Body of pancreas (tissue), 4 donors: Measurements from ENCODE around the gene PGAP2. TPM values are rescaled to one million over a fixed set of nuclear protein-coding genes. Genes with fewer than 3 reads are reported as not detected.

Source experiments
- ATAC-seq: fragments of 150-250 bp; one replicate; pipeline ENCODE4 v1.9.1; 2016
- DNase-seq, 4 donors: peaks; one replicate each; pipeline ENCODE4 v3.0.0-alpha.2; 2019
- H3K27ac ChIP-seq, 4 donors: fragments of 200-600 bp; sonication (generic); 1 replicate in 3 of 4; 2 replicates in 1 of 4; pipeline versions ENCODE4 v1.5.1 to v1.6.1; 2016 to 2019; ENCODE audit warnings: mild to moderate bottlenecking in 1 of 4, mixed read lengths in 1 of 4, moderate library complexity in 1 of 4
- H3K27me3 ChIP-seq, 2 donors: fragments of 200-600 bp; sonication (generic); one replicate each; pipeline ENCODE4 v1.6.0; 2016; ENCODE audit warnings: mild to moderate bottlenecking in 1 of 2
- H3K36me3 ChIP-seq, 2 donors: fragments of 200-600 bp; sonication (generic); replicated peaks in 1 of 2; 2 replicates each; pipeline ENCODE4 v1.5.1; 2016; ENCODE audit warnings: low read depth in 2 of 2; ENCODE audit not compliant: insufficient read depth in 1 of 2
- H3K4me1 ChIP-seq: fragments of 200-600 bp; sonication (generic); one replicate; pipeline ENCODE4 v1.6.0; 2016
- H3K4me3 ChIP-seq, 2 donors: fragments of 200-600 bp; sonication (generic); 1 replicate in 1 of 2; 2 replicates in 1 of 2; pipeline ENCODE4 v1.5.1; 2016 to 2019
- H3K9me3 ChIP-seq, 3 donors: fragments of 200-600 bp; sonication (generic); 1 replicate in 2 of 3; 2 replicates in 1 of 3; pipeline ENCODE4 v1.5.1; 2016
- CTCF ChIP-seq, 7 experiments: fragments of 450-650 bp in 4 of 7; fragments of 200-600 bp in 3 of 7; sonication (generic) in 3 of 7; IDR thresholded peaks; one replicate each; pipeline ENCODE4 v1.5.1; 2016 to 2019; ENCODE audit warnings: antibody characterized with exemption in 7 of 7
- POLR2A ChIP-seq, 3 donors: fragments of 450-650 bp; IDR thresholded peaks; one replicate each; pipeline ENCODE4 v1.6.1; 2016; ENCODE audit warnings: antibody characterized with exemption in 3 of 3, mild to moderate bottlenecking in 2 of 3
- WGBS, 2 donors: methylation state at CpG; one replicate each; pipeline ENCODE4 v1.1.5; 2017; 5-methylcytosine and 5-hydroxymethylcytosine counted together
- intact Hi-C: fragments of 100-400 bp; cut with DNase I; formaldehyde crosslinking; loops from one replicate; pipeline ENCODE4 v1.15.1; 2023
- total RNA-seq, 2 donors: library from RNA; depleted of rRNA; stranded (reverse); fragments of >200 nt; gene quantifications; one replicate each; pipeline ENCODE4 v1.1.0, GENCODE V29; 2016

PGAP2 gene
- total RNA-seq, 2 donors from 2014 or later: 21.5 to 24.1 TPM

- Histone ChIP-seq H3K27ac (peak within 1 kb of the TSS; percentile 86 to 96 (median 90)), H3K36me3 (no peaks in the 10 kb centered on the region), H3K4me3 (peak within 1 kb of the TSS; percentile 65 to 96), H3K27me3 (no peaks in the 10 kb centered on the region), H3K9me3 (no peaks in the 10 kb centered on the region), H3K4me1 (peaks cover 35% of the 10 kb centered on the region)
- ATAC-seq (peak; percentile 86), DNase-seq (peak; percentile 73 to 84 (median 77))
- WGBS, 2 donors: 0% methylated on average over 4 to 37 of the region's 42 CpGs
- peak in 1 of 3 donors; percentile 39 for TF ChIP-seq POLR2A (IDR thresholded peaks at IDR 0.05)
- TF ChIP-seq CTCF (IDR thresholded peaks at IDR 0.05): no peak
- intact Hi-C loops: no loop called here
Measured at GRCh38 chr11:3840870-3841425, 32.6 kb downstream of the PGAP2 start, which contains the start of gene RHOG. Gene RHOG (minus strand): TSS chr11:3840959. CDS start chr11:3828138, 12,821 bp downstream.

- no peaks in the 10 kb centered on the region for H3K36me3 ChIP-seq
- 22 to 43% methylated on average over 23 to 43 of the region's 44 CpGs for WGBS, 2 donors
- no peaks in the 10 kb centered on the region for H3K27me3 ChIP-seq
- TF ChIP-seq POLR2A (IDR thresholded peaks at IDR 0.05) (peak; percentile 41 to 74 (median 71)), CTCF (IDR thresholded peaks at IDR 0.05) (peak; percentile 48 to 84 (median 67))
- H3K4me1 ChIP-seq: peaks cover 35% of the 10 kb centered on the region
- ATAC-seq: peak; percentile 77
- intact Hi-C loops: no loop called here
- H3K27ac ChIP-seq: peak overlapping the region; percentile 86 to 96 (median 90)
- H3K9me3 ChIP-seq: no peaks in the 10 kb centered on the region
- DNase-seq: peak; percentile 82 to 88 (median 84)
- H3K4me3 ChIP-seq: peak overlapping the region; percentile 65 to 96
Measured at GRCh38 chr11:3841426-3842350, 33.3 kb downstream of the PGAP2 start.

- H3K9me3 ChIP-seq: no peaks in the 10 kb centered on the region
- intact Hi-C loops: no loop called here
- H3K27me3 ChIP-seq: no peaks in the 10 kb centered on the region
- no peak overlapping the region for H3K27ac ChIP-seq
- H3K4me3 ChIP-seq: no peak overlapping the region
- ATAC-seq (no peak), DNase-seq (no peak)
- H3K36me3 ChIP-seq: no peaks in the 10 kb centered on the region
- 69 to 84% methylated on average over 3 of the region's 3 CpGs for WGBS, 2 donors
- peaks cover 25% of the 10 kb centered on the region for H3K4me1 ChIP-seq
- TF ChIP-seq POLR2A (IDR thresholded peaks at IDR 0.05) (no peak), CTCF (IDR thresholded peaks at IDR 0.05) (no peak)
Measured at GRCh38 chr11:3843326-3843725, 35.0 kb downstream of the PGAP2 start.

- TF ChIP-seq CTCF (IDR thresholded peaks at IDR 0.05) (no peak), POLR2A (IDR thresholded peaks at IDR 0.05) (no peak)
- no peak overlapping the region for H3K4me3 ChIP-seq
- H3K27me3 ChIP-seq: no peaks in the 10 kb centered on the region
- ATAC-seq (no peak), DNase-seq (no peak)
- no peaks in the 10 kb centered on the region for H3K9me3 ChIP-seq
- WGBS, 2 donors: 80 to 88% methylated on average over 1 of the region's 1 CpG
- peaks cover 6% of the 10 kb centered on the region for H3K4me1 ChIP-seq
- intact Hi-C loops: loop anchor here (5.0 kb wide), 1 partner anchor 227 kb away; no protein-coding TSS in a partner anchor
- H3K27ac ChIP-seq: no peak overlapping the region
- H3K36me3 ChIP-seq: no peaks in the 10 kb centered on the region
Measured at GRCh38 chr11:3845246-3845645, 36.9 kb downstream of the PGAP2 start.
